Measurements from ENCODE around the gene GRIN3B.

Gene GRIN3B

DNA sequence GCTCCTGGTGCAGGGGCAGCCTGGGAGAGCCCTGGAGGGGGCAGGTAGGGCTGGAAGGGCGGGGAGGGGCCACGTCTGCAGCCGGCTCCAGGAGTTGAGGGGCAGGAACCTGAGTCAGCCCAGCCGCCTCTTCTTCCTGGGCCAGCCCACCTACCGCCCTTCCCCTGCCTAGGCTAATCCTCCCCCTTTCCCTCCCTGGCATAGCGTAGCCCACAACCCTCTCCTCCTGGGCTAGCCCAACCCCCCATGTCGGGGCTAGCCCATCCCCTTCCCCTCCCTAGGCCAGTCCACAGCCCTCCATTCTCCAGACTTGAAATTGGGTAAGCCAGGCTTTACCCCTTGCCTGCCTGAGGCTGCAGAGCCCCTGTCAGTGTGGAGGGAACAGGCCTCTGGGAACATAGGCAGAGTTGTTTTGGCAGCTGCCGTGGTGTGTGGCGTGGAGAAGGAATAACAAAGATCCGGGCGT lies 36.7 kb upstream of the GRIN3B start (continued):
- TF ChIP-seq CSRNP3 (CRISPR knock-in tag; IDR thresholded peaks at IDR 0.05) (no peak), ESRRG (CRISPR knock-in tag; IDR thresholded peaks at IDR 0.05) (no peak), ISL1 (CRISPR knock-in tag; IDR thresholded peaks at IDR 0.05) (no peak)
- TF ChIP-seq, protein P1, sequence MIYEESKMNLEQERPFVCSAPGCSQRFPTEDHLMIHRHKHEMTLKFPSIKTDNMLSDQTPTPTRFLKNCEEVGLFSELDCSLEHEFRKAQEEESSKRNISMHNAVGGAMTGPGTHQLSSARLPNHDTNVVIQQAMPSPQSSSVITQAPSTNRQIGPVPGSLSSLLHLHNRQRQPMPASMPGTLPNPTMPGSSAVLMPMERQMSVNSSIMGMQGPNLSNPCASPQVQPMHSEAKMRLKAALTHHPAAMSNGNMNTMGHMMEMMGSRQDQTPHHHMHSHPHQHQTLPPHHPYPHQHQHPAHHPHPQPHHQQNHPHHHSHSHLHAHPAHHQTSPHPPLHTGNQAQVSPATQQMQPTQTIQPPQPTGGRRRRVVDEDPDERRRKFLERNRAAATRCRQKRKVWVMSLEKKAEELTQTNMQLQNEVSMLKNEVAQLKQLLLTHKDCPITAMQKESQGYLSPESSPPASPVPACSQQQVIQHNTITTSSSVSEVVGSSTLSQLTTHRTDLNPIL (CRISPR knock-in tag; IDR thresholded peaks at IDR 0.05; ENCODE audit: low read depth): no peak

DNA sequence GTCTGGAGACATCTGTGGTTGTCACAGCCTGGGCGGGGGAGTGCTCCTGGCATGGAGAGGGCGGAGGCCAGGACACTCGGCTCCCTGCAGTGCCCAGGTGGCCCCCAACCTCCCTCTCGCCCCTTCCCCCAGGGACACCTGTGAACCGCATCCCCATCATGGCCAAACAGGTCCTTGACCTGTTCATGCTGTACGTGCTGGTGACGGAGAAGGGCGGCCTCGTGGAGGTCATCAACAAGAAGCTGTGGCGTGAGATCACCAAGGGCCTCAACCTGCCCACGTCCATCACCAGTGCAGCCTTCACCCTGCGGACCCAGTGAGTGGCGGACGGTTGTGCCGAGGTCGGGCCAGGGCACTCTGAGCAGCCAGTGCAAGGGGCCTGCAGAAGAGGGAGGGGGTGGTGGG lies 36.1 kb upstream of the GRIN3B start:
- no peak for ATAC-seq
- TF ChIP-seq ZNF70 (CRISPR knock-in tag; IDR thresholded peaks at IDR 0.05) (no peak), ZNF8 (CRISPR knock-in tag; IDR thresholded peaks at IDR 0.05) (no peak), TCF4 (CRISPR knock-in tag; IDR thresholded peaks at IDR 0.05; ENCODE audit: borderline replicate concordance) (no peak), ESRRG (CRISPR knock-in tag; IDR thresholded peaks at IDR 0.05) (no peak), TSHZ2 (CRISPR knock-in tag; IDR thresholded peaks at IDR 0.05) (no peak), ZFP30 (CRISPR knock-in tag; IDR thresholded peaks at IDR 0.05) (no peak), GLIS3 (CRISPR knock-in tag; IDR thresholded peaks at IDR 0.05) (no peak), ZFP3 (CRISPR knock-in tag; IDR thresholded peaks at IDR 0.05) (no peak), ISL1 (CRISPR knock-in tag; IDR thresholded peaks at IDR 0.05) (no peak)

DNA sequence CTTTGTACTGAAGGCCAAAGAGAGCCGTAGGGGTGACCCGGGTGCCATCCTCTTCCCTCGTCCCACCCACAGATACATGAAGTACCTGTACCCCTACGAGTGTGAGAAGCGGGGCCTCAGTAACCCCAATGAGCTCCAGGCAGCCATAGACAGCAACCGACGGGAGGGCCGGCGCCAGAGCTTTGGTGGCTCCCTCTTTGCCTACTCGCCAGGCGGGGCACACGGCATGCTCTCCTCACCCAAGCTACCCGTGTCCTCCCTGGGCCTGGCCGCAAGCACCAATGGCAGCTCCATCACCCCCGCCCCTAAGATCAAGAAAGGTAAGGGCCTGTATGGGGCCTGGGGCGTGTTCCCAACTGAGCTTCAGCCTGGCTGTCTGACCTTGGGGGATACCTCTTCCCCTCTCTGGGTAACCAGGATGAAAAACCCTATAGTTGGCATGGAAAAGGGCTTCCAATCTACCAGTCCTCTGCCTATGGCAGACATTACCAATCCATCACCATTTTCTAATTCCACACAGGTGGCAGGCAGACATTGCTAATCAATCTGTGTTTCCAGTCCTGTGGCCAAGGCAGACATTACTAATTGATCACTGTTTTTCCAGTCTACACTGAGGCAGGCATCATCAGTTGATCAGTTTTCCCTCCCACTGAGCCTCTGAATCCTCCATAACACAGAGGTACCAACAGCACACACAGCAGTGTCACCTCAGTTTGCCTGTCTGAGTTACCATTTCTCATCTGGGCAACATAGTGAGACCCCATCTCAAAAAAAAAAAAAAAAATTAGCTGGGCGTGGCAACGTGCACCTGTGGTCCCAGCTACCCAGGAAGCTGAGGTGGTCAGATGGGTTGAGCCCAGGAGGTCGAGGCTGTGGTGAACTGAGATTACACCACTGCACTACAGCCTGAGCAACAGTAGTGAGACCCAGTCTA lies 35.2 kb upstream of the GRIN3B start:
- no peak for TF ChIP-seq ARNTL (CRISPR knock-in tag; IDR thresholded peaks at IDR 0.05; ENCODE audit: borderline replicate concordance, low read depth)
- no peak for ATAC-seq

DNA sequence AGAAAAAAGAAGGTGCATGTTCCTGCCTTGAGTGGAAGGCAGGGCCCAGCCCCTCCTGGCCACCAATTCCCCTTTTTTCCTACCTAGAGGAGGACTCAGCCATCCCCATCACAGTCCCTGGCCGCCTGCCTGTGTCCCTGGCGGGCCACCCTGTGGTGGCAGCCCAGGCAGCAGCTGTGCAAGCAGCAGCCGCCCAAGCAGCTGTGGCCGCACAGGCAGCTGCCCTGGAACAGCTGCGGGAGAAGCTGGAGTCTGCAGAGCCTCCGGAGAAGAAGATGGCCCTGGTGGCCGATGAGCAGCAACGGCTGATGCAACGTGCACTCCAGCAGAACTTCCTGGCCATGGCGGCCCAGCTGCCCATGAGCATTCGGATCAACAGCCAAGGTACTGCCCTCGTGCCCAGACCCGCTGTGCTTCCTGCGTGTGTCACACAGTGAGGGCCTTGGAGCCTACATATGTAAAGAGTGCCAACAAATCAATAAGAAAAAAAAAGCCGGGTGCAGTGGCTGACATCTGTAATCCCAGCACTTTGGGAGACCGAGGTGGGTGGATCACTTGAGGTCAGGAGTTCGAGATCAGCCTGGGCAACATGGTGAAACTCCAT lies 33.6 kb upstream of the GRIN3B start:
- no peak for ATAC-seq
- no peak for TF ChIP-seq TOX (CRISPR knock-in tag; IDR thresholded peaks at IDR 0.05; ENCODE audit: borderline replicate concordance)
- TF ChIP-seq, protein P1 (CRISPR knock-in tag; IDR thresholded peaks at IDR 0.05; ENCODE audit: low read depth): no peak
- no peak for TF ChIP-seq ESRRG (CRISPR knock-in tag; IDR thresholded peaks at IDR 0.05)
- no peak for TF ChIP-seq GLIS3 (CRISPR knock-in tag; IDR thresholded peaks at IDR 0.05)
- no peak for TF ChIP-seq TSHZ2 (CRISPR knock-in tag; IDR thresholded peaks at IDR 0.05)
- no peak for TF ChIP-seq SNAI2 (CRISPR knock-in tag; IDR thresholded peaks at IDR 0.05)
- no peak for TF ChIP-seq ZNF70 (CRISPR knock-in tag; IDR thresholded peaks at IDR 0.05)
- TF ChIP-seq, protein P2, sequence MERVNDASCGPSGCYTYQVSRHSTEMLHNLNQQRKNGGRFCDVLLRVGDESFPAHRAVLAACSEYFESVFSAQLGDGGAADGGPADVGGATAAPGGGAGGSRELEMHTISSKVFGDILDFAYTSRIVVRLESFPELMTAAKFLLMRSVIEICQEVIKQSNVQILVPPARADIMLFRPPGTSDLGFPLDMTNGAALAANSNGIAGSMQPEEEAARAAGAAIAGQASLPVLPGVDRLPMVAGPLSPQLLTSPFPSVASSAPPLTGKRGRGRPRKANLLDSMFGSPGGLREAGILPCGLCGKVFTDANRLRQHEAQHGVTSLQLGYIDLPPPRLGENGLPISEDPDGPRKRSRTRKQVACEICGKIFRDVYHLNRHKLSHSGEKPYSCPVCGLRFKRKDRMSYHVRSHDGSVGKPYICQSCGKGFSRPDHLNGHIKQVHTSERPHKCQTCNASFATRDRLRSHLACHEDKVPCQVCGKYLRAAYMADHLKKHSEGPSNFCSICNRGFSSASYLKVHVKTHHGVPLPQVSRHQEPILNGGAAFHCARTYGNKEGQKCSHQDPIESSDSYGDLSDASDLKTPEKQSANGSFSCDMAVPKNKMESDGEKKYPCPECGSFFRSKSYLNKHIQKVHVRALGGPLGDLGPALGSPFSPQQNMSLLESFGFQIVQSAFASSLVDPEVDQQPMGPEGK (CRISPR knock-in tag; IDR thresholded peaks at IDR 0.05; ENCODE audit: borderline replicate concordance): no peak
- no peak for TF ChIP-seq PPARA (CRISPR knock-in tag; IDR thresholded peaks at IDR 0.05; ENCODE audit: borderline replicate concordance)
- no peak for TF ChIP-seq CSRNP3 (CRISPR knock-in tag; IDR thresholded peaks at IDR 0.05)
- TF ChIP-seq ARNTL (CRISPR knock-in tag; IDR thresholded peaks at IDR 0.05; ENCODE audit: borderline replicate concordance, low read depth): no peak
- no peak for TF ChIP-seq CSDC2 (CRISPR knock-in tag; IDR thresholded peaks at IDR 0.05)
